MM.1S (cell line): ENCODE results near the gene MUC12.

Experiments used
- EZH2 ChIP-seq: fragments of 300-600 bp; sonication (generic); optimal IDR thresholded peaks from 2 replicates; pipeline ENCODE3; 2017; ENCODE audit warnings: low read depth, mild to moderate bottlenecking, antibody characterized with exemption, low read length, mixed read lengths
- EZH2phosphoT487 ChIP-seq: fragments of 300-600 bp; sonication (generic); IDR thresholded peaks from 2 replicates; pipeline ENCODE4 v1.6.1; 2018; ENCODE audit warnings: antibody characterized with exemption, low read length
- TF ChIP-seq, protein P1 (sequence below): fragments of 300-600 bp; sonication (generic); IDR thresholded peaks from 2 replicates; pipeline ENCODE4 v1.5.1; 2016; ENCODE audit warnings: antibody characterized with exemption, low read length, mixed read lengths

DNA sequence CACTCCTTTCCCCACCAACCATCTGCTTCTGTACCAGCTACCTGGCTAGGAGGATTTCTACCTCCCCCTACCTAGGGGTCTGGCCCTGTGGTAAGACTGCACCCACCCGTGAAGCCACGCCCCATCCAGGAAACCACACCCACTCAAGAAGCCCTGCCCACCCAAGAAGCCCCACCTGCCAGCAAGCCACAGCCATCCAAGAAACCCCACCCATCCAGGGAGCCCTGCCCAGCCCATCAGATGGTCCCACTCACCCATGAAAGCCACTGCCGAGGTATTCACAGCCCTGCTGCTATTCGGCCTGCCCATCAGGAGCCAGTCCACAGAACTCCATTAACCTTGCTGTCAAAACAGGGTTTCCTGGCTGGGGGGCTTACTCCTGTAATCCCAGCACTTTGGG is 35.6 kb upstream of the MUC12 start:
- TF ChIP-seq, protein P1, sequence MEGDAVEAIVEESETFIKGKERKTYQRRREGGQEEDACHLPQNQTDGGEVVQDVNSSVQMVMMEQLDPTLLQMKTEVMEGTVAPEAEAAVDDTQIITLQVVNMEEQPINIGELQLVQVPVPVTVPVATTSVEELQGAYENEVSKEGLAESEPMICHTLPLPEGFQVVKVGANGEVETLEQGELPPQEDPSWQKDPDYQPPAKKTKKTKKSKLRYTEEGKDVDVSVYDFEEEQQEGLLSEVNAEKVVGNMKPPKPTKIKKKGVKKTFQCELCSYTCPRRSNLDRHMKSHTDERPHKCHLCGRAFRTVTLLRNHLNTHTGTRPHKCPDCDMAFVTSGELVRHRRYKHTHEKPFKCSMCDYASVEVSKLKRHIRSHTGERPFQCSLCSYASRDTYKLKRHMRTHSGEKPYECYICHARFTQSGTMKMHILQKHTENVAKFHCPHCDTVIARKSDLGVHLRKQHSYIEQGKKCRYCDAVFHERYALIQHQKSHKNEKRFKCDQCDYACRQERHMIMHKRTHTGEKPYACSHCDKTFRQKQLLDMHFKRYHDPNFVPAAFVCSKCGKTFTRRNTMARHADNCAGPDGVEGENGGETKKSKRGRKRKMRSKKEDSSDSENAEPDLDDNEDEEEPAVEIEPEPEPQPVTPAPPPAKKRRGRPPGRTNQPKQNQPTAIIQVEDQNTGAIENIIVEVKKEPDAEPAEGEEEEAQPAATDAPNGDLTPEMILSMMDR: no peak
- TF ChIP-seq EZH2 (no peak), EZH2phosphoT487 (no peak)
